OCI-LY3 (cell line): Measurements from ENCODE around the gene DDI2.

Experiments used
- EZH2phosphoT487 ChIP-seq: fragments of 200-600 bp; shearing (Covaris generic); IDR thresholded peaks from 2 replicates; pipeline ENCODE4 v1.6.1; 2018; ENCODE audit warnings: antibody characterized with exemption, mixed run types, low read depth
- TF ChIP-seq, protein P1 (sequence below): fragments of 200-600, 300-600 bp; sonication (generic); IDR thresholded peaks from 2 replicates; pipeline ENCODE4 v1.5.1; 2014; ENCODE audit warnings: antibody characterized with exemption, low read length, low read depth

DNA sequence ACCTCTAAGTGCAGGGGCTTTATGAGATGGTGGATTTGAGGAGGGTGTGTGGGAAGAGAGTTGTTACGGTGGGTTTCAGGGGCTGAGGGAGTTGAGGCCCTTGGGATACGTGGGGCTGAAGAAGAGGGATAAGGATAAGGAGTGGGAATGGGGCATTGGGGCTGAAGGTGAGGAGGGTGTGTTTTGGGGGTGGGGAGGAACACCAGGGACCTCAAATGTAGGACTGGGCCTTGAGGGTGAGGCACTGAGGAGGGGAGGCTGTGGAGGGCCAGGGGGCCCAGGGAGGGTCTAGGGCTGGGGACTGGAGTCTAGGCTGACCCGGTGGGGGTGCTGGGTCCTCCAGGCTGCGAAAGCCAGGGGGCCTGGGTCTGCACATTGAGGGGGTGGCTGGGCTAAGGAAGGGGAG is 65.7 kb downstream of the DDI2 start:
- TF ChIP-seq, protein P1, sequence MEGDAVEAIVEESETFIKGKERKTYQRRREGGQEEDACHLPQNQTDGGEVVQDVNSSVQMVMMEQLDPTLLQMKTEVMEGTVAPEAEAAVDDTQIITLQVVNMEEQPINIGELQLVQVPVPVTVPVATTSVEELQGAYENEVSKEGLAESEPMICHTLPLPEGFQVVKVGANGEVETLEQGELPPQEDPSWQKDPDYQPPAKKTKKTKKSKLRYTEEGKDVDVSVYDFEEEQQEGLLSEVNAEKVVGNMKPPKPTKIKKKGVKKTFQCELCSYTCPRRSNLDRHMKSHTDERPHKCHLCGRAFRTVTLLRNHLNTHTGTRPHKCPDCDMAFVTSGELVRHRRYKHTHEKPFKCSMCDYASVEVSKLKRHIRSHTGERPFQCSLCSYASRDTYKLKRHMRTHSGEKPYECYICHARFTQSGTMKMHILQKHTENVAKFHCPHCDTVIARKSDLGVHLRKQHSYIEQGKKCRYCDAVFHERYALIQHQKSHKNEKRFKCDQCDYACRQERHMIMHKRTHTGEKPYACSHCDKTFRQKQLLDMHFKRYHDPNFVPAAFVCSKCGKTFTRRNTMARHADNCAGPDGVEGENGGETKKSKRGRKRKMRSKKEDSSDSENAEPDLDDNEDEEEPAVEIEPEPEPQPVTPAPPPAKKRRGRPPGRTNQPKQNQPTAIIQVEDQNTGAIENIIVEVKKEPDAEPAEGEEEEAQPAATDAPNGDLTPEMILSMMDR = no peak
- TF ChIP-seq EZH2phosphoT487 = no peak
